AG10803 (cell line): ENCODE measurements around the gene PKD1L1.

Experiments
- DNase-seq: peaks from one replicate; pipeline ENCODE4 v3.0.0; 2010; ENCODE audit warnings: low read depth
- H3K4me3 ChIP-seq: 2 replicates; pipeline ENCODE4 v1.5.1; 2011; ENCODE audit warnings: mild to moderate bottlenecking, low read length, control low read depth
- CTCF ChIP-seq: conservative IDR thresholded peaks from 2 replicates; pipeline ENCODE4 v1.5.1; 2011; ENCODE audit warnings: mild to moderate bottlenecking, low read length, control low read depth, inconsistent platforms

PKD1L1 gene

GRCh38 chr7:47888371-47889265, 59.6 kb downstream of the PKD1L1 start:
- no peak for TF ChIP-seq CTCF
- DNase-seq = no peak
- no peak overlapping the region for H3K4me3 ChIP-seq

GRCh38 chr7:47887016-47887640, 61.1 kb downstream of the PKD1L1 start:
- peak; percentile 7 for DNase-seq
- no peak overlapping the region for H3K4me3 ChIP-seq
- TF ChIP-seq CTCF = no peak

GRCh38 chr7:47885987-47886811, 62.1 kb downstream of the PKD1L1 start:
- no peak for TF ChIP-seq CTCF
- H3K4me3 ChIP-seq = no peak overlapping the region
- no peak for DNase-seq

- no peak overlapping the region for H3K4me3 ChIP-seq
- no peak for DNase-seq
- TF ChIP-seq CTCF = no peak
Measured at GRCh38 chr7:47885309-47885986, 62.8 kb downstream of the PKD1L1 start.

- TF ChIP-seq CTCF = no peak
- DNase-seq = no peak
- no peak overlapping the region for H3K4me3 ChIP-seq
Measured at GRCh38 chr7:47884675-47885074, 63.6 kb downstream of the PKD1L1 start.

- no peak for DNase-seq
- no peak overlapping the region for H3K4me3 ChIP-seq
- no peak for TF ChIP-seq CTCF
Measured at GRCh38 chr7:47882635-47883034, 65.6 kb downstream of the PKD1L1 start.
